Body of pancreas (tissue), 4 donors: Measurements from ENCODE around the gene CYP8B1.

Experiments
- CTCF ChIP-seq, 7 experiments: fragments of 450-650 bp in 4 of 7; fragments of 200-600 bp in 3 of 7; sonication (generic) in 3 of 7; IDR thresholded peaks; one replicate each; pipeline ENCODE4 v1.5.1; 2016 to 2019; ENCODE audit warnings: antibody characterized with exemption in 7 of 7
- POLR2A ChIP-seq, 3 donors: fragments of 450-650 bp; IDR thresholded peaks; one replicate each; pipeline ENCODE4 v1.6.1; 2016; ENCODE audit warnings: antibody characterized with exemption in 3 of 3, mild to moderate bottlenecking in 2 of 3

GRCh38 chr3:42831321-42831713 is 44.4 kb downstream of the CYP8B1 start:
- TF ChIP-seq CTCF (IDR thresholded peaks at IDR 0.05) (peak; percentile 42 to 81 (median 66)), POLR2A (IDR thresholded peaks at IDR 0.05) (no peak)
